Glutamatergic neuron (in vitro differentiated cells): ENCODE results near the gene NUAK2. TPM values are rescaled to one million over a fixed set of nuclear protein-coding genes. Genes with fewer than 3 reads are reported as not detected.

Source experiments
- DNase-seq: peaks from one replicate; pipeline ENCODE4 v3.0.0; 2022
- H3K27ac Mint-ChIP-seq: one replicate; pipeline ENCODE4 v1.8.0; 2020; ENCODE audit warnings: mild to moderate bottlenecking, mixed read lengths, inconsistent platforms; ENCODE audit not compliant: unreplicated experiment
- H3K27me3 Mint-ChIP-seq: one replicate; pipeline ENCODE4 v1.8.0; 2020; ENCODE audit warnings: mild to moderate bottlenecking, moderate library complexity, mixed read lengths, inconsistent platforms; ENCODE audit not compliant: unreplicated experiment
- H3K36me3 Mint-ChIP-seq: one replicate; pipeline ENCODE4 v1.8.0; 2020; ENCODE audit warnings: mild to moderate bottlenecking, mixed read lengths, inconsistent platforms; ENCODE audit not compliant: unreplicated experiment
- H3K4me1 Mint-ChIP-seq: one replicate; pipeline ENCODE4 v1.8.0; 2020; ENCODE audit warnings: mild to moderate bottlenecking, low read depth, mixed read lengths, inconsistent platforms; ENCODE audit not compliant: unreplicated experiment
- H3K4me3 Mint-ChIP-seq: one replicate; pipeline ENCODE4 v1.8.0; 2020; ENCODE audit warnings: mild to moderate bottlenecking, mixed read lengths, inconsistent platforms; ENCODE audit not compliant: unreplicated experiment
- H3K9me3 Mint-ChIP-seq: one replicate; pipeline ENCODE4 v1.8.0; 2020; ENCODE audit warnings: mild to moderate bottlenecking, moderate library complexity, mixed read lengths, inconsistent platforms; ENCODE audit not compliant: unreplicated experiment
- total RNA-seq: library from RNA; stranded (reverse); fragmentation: NEBNext Ultra II Directional; extraction: Animal tissue kit (Norgen Biotek cat#: 25700); gene quantifications from one replicate; pipeline ENCODE4 v1.2.1, GENCODE V29; 2021; ENCODE audit not compliant: unreplicated experiment
- TF ChIP-seq, protein P1 (sequence below): fragments of 200-600 bp; sonication (generic); IDR thresholded peaks from one replicate; pipeline ENCODE4 v1.5.0; 2021; ENCODE audit not compliant: partially characterized antibody, unreplicated experiment

Gene NUAK2
- total RNA-seq, 1 donor from 2014 or later = 8.0 TPM

DNA sequence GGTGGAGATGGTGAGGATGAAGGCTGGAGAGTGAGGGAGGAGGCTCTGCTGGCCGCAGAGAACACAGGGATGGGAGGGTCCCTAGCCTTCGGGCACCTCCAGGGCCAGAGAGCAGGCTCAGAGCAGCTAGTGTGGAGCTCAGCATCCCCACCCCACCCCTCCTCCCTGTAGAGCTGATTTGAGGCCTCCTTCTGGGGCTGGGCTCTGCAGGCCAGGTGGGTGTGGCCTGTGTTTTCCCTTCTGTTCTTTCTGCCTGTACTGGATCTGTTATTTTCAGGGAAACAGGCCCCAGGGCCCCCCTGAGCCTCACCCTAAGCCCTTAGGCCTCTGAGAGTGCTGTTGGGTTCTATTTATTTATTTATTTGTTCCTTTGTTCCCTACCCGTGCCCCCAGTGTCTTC is 49.0 kb downstream of the NUAK2 start:
- TF ChIP-seq, protein P1, sequence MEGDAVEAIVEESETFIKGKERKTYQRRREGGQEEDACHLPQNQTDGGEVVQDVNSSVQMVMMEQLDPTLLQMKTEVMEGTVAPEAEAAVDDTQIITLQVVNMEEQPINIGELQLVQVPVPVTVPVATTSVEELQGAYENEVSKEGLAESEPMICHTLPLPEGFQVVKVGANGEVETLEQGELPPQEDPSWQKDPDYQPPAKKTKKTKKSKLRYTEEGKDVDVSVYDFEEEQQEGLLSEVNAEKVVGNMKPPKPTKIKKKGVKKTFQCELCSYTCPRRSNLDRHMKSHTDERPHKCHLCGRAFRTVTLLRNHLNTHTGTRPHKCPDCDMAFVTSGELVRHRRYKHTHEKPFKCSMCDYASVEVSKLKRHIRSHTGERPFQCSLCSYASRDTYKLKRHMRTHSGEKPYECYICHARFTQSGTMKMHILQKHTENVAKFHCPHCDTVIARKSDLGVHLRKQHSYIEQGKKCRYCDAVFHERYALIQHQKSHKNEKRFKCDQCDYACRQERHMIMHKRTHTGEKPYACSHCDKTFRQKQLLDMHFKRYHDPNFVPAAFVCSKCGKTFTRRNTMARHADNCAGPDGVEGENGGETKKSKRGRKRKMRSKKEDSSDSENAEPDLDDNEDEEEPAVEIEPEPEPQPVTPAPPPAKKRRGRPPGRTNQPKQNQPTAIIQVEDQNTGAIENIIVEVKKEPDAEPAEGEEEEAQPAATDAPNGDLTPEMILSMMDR = no peak
- Mint-ChIP-seq H3K4me3 (no peak overlapping the region), H3K4me1 (peaks cover 17% of the 10 kb centered on the region), H3K27me3 (peaks cover 5% of the 10 kb centered on the region), H3K27ac (peak overlapping the region; percentile 93), H3K36me3 (no peaks in the 10 kb centered on the region), H3K9me3 (peaks cover 11% of the 10 kb centered on the region)
- peak; percentile 53 for DNase-seq

DNA sequence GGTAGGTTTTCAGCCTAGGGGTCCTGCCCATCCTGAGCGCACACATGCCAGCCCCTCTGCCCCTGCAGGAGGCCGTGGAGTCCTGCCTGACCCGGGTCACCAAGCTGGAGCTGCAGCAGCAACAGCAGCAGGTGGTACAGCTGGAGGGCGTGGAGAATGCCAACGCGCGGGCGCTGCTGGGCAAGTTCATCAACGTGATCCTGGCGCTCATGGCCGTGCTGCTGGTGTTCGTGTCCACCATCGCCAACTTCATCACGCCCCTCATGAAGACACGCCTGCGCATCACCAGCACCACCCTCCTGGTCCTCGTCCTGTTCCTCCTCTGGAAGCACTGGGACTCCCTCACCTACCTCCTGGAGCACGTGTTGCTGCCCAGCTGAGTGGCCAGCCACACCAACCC is 49.8 kb downstream of the NUAK2 start:
- peaks cover 22% of the 10 kb centered on the region for H3K4me1 Mint-ChIP-seq
- no peak overlapping the region for H3K27ac Mint-ChIP-seq
- no peak overlapping the region for H3K4me3 Mint-ChIP-seq
- TF ChIP-seq, protein P1 = no peak
- H3K36me3 Mint-ChIP-seq = no peaks in the 10 kb centered on the region
- H3K27me3 Mint-ChIP-seq = peaks cover 5% of the 10 kb centered on the region
- DNase-seq = no peak
- H3K9me3 Mint-ChIP-seq = peaks cover 11% of the 10 kb centered on the region

DNA sequence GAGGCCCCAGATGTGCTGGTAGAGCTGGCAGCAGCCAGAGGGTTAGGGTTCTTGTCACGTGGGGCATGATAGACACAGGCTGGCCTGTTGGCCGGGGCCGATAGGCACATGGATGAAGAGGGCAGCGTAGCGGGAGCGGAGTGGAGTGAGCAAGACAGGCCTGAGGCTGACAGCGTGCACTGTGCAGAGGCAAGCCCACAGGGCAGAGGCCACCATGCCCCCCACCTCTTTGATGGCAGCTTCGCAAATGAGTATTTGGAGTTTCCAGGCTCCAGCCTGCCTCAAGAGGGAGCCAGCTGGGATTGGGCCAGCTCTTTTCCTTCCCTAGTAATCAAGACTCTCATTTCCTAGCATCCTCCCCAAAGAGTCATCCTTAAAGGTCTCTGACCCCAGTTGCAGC is 50.3 kb downstream of the NUAK2 start:
- peaks cover 24% of the 10 kb centered on the region for H3K4me1 Mint-ChIP-seq
- H3K9me3 Mint-ChIP-seq = peaks cover 11% of the 10 kb centered on the region
- TF ChIP-seq, protein P1 = no peak
- H3K36me3 Mint-ChIP-seq = no peaks in the 10 kb centered on the region
- no peak for DNase-seq
- H3K27ac Mint-ChIP-seq = peak overlapping the region; percentile 62
- H3K27me3 Mint-ChIP-seq = peaks cover 5% of the 10 kb centered on the region
- H3K4me3 Mint-ChIP-seq = no peak overlapping the region

DNA sequence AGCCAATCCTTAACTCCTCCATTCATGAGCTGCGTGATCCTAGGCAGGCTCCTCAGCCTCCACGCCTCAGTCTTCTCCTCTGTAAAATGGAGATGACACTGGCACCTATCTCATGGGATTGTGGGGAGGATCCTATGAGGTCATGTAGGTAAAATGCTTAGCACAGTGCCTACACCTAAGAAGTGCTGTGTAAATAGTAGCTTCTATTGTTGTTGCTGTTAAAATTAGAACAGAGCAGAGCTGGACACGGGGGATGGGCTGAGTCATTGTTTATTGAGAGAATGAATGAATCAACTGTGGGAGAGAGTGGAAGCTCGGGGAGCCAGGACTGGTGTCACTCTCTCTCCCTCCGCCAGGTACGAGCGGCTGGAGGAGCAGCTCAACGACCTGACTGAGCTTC is 50.8 kb downstream of the NUAK2 start:
- DNase-seq = no peak
- Mint-ChIP-seq H3K4me1 (peaks cover 22% of the 10 kb centered on the region), H3K9me3 (peaks cover 11% of the 10 kb centered on the region), H3K27me3 (peaks cover 5% of the 10 kb centered on the region), H3K36me3 (no peaks in the 10 kb centered on the region), H3K4me3 (no peak overlapping the region), H3K27ac (peak overlapping the region; percentile 62)
- TF ChIP-seq, protein P1 = no peak

DNA sequence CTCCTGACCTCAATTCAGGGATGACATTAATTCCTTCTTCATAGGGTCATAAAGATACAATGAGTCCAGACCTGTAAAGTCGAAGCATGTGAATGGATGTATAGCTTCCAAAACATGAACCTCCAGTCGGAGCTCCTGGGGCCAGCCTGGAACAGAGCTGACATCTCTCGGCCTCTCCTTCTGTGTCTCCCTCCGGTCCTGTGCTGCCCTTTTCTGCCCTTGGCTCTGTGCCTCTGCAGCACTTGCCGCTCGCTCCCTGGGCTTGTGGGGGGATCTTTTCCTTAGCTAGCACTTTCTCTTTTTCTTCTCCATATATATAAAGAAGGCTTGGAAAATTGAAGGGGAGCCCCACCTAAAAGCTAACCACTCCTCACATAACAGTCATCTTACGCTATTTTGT is 51.3 kb downstream of the NUAK2 start:
- Mint-ChIP-seq H3K27me3 (peaks cover 5% of the 10 kb centered on the region), H3K27ac (no peak overlapping the region), H3K4me3 (no peak overlapping the region)

More for the DNA sequence above, 51.3 kb downstream of the NUAK2 start:
- DNase-seq = no peak
- TF ChIP-seq, protein P1 = no peak
- H3K4me1 Mint-ChIP-seq = peaks cover 22% of the 10 kb centered on the region
- no peaks in the 10 kb centered on the region for H3K36me3 Mint-ChIP-seq
- peaks cover 11% of the 10 kb centered on the region for H3K9me3 Mint-ChIP-seq
